ENCODE measurements around the gene IRX4.

The IRX4 gene

DNA sequence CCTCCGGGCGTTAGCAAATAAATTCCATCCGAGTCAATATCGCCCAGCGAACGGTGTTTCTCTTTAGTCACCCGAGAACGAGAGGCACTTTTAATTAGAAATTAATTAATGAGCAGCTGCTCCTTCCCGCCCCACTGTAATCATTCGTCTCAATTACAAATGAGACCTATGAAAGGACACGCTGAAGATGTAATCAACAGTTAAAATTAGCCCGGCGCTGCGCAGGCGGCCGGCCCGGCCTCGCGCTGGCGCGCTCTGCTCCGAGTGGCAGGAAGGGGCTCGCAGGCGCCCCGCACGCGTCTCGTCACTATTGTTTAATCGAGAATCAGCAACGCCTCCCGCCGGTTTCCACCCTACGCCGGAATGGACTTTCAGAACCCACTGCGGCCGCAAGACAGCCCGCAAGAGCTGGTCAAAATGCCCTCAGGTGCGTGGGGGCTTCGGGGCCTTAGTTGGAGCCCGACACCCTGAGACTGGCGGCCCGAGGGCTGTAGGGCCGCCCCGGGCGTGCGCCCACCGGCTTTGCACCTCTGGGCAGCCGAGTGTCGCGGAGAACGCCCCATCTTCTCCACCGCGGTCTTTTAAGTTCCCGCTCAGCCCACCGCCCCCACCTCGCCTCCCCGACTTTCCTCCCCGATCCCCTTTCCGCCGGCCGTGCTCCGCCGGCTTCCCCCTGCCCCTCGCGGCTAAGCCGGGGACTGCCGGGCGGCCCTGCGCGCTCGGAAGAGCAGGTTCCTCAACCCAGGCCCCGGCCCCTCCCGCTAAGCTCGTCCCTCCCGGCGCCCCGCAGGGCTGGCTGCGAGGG is 597 bp upstream of the IRX4 start:
- TF ChIP-seq, protein P1, sequence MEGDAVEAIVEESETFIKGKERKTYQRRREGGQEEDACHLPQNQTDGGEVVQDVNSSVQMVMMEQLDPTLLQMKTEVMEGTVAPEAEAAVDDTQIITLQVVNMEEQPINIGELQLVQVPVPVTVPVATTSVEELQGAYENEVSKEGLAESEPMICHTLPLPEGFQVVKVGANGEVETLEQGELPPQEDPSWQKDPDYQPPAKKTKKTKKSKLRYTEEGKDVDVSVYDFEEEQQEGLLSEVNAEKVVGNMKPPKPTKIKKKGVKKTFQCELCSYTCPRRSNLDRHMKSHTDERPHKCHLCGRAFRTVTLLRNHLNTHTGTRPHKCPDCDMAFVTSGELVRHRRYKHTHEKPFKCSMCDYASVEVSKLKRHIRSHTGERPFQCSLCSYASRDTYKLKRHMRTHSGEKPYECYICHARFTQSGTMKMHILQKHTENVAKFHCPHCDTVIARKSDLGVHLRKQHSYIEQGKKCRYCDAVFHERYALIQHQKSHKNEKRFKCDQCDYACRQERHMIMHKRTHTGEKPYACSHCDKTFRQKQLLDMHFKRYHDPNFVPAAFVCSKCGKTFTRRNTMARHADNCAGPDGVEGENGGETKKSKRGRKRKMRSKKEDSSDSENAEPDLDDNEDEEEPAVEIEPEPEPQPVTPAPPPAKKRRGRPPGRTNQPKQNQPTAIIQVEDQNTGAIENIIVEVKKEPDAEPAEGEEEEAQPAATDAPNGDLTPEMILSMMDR (IDR thresholded peaks at IDR 0.05; ENCODE audit: borderline replicate concordance, extremely low read depth, low read length, poor library complexity, severe bottlenecking): no peak
- TF ChIP-seq EZH2 (IDR thresholded peaks at IDR 0.05; ENCODE audit: borderline replicate concordance, low read depth, low read length, severe bottlenecking): no peak
- no peaks in the 10 kb centered on the region for H3K36me3 ChIP-seq (ENCODE audit: insufficient read depth, low read length)
- no peak overlapping the region for H3K27ac ChIP-seq (ENCODE audit: low read length)
- H3K4me2 ChIP-seq (ENCODE audit: insufficient read depth, low read length): no peak overlapping the region
- no peak overlapping the region for H3K9ac ChIP-seq (ENCODE audit: low read depth, low read length)
- no peaks in the 10 kb centered on the region for H3K4me1 ChIP-seq (ENCODE audit: insufficient read depth, low read length)
- H4K20me1 ChIP-seq (ENCODE audit: insufficient read depth, low read length): no peaks in the 10 kb centered on the region
- H2AFZ ChIP-seq (ENCODE audit: low read depth, low read length): no peak overlapping the region
- no peak overlapping the region for H3K4me3 ChIP-seq (ENCODE audit: low read depth in 1 of 2, low read length in 2 of 2)
- no peak for DNase-seq
- no peaks in the 10 kb centered on the region for H3K27me3 ChIP-seq (ENCODE audit: insufficient read depth, low read length, poor library complexity)
- no peaks in the 10 kb centered on the region for H3K79me2 ChIP-seq (ENCODE audit: insufficient read depth, low read length)
- H3K9me3 ChIP-seq (ENCODE audit: insufficient read depth, low read length, severe bottlenecking): no peaks in the 10 kb centered on the region
- ATAC-seq (ENCODE audit: insufficient read depth, low read depth): no peak

- Histone ChIP-seq H3K9me3 (ENCODE audit: insufficient read depth, low read length, severe bottlenecking) (no peaks in the 10 kb centered on the region), H2AFZ (ENCODE audit: low read depth, low read length) (no peak overlapping the region), H3K27me3 (ENCODE audit: insufficient read depth, low read length, poor library complexity) (no peaks in the 10 kb centered on the region), H3K9ac (ENCODE audit: low read depth, low read length) (no peak overlapping the region), H3K79me2 (ENCODE audit: insufficient read depth, low read length) (no peaks in the 10 kb centered on the region), H3K4me3 (ENCODE audit: low read depth in 1 of 2, low read length in 2 of 2) (no peak overlapping the region), H3K27ac (ENCODE audit: low read length) (no peak overlapping the region), H3K36me3 (ENCODE audit: insufficient read depth, low read length) (no peaks in the 10 kb centered on the region), H3K4me2 (ENCODE audit: insufficient read depth, low read length) (no peak overlapping the region), H3K4me1 (ENCODE audit: insufficient read depth, low read length) (no peaks in the 10 kb centered on the region), H4K20me1 (ENCODE audit: insufficient read depth, low read length) (no peaks in the 10 kb centered on the region)
- TF ChIP-seq, protein P1 (IDR thresholded peaks at IDR 0.05; ENCODE audit: borderline replicate concordance, extremely low read depth, low read length, poor library complexity, severe bottlenecking): no peak
- TF ChIP-seq EZH2 (IDR thresholded peaks at IDR 0.05; ENCODE audit: borderline replicate concordance, low read depth, low read length, severe bottlenecking): no peak
- DNase-seq: no peak
- no peak for ATAC-seq (ENCODE audit: insufficient read depth, low read depth)
Measured at GRCh38 chr5:1881731-1882336, 891 bp downstream of the IRX4 start.

DNA sequence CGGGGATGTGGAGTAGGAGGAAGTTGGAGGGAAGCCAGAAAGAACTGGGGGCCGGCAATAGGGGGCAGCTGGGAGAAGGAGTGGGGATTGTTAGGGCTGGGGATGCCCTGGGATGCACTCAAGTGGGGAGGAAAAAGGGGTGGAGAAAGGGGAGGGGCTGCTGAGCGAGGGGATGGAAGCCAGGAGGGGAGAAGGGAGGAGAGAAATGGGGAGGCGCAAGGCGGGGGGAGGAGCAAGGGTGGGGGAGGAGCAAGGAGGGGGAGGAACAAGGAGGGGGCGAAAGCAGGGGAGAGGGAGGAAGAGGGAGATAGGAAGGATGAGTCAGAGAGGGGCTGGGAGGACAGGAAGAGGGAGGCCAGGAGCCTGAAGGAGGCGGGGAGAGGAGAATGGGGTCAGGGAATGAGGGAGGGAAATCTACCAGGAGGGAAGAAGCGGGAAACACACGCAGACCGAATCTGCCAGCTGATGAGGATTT is 1.6 kb downstream of the IRX4 start:
- DNase-seq (peak; percentile 12), ATAC-seq (ENCODE audit: insufficient read depth, low read depth) (0 out of 3 replicates have a peak, but pooled peaks have one; percentile 27)
- H4K20me1 ChIP-seq (ENCODE audit: insufficient read depth, low read length): no peaks in the 10 kb centered on the region
- H2AFZ ChIP-seq (ENCODE audit: low read depth, low read length): no peak overlapping the region
- no peaks in the 10 kb centered on the region for H3K79me2 ChIP-seq (ENCODE audit: insufficient read depth, low read length)
- H3K9me3 ChIP-seq (ENCODE audit: insufficient read depth, low read length, severe bottlenecking): no peaks in the 10 kb centered on the region
- no peaks in the 10 kb centered on the region for H3K27me3 ChIP-seq (ENCODE audit: insufficient read depth, low read length, poor library complexity)
- TF ChIP-seq EZH2 (IDR thresholded peaks at IDR 0.05; ENCODE audit: borderline replicate concordance, low read depth, low read length, severe bottlenecking): no peak
- TF ChIP-seq, protein P1 (IDR thresholded peaks at IDR 0.05; ENCODE audit: borderline replicate concordance, extremely low read depth, low read length, poor library complexity, severe bottlenecking): no peak
- H3K4me3 ChIP-seq (ENCODE audit: low read depth in 1 of 2, low read length in 2 of 2): no peak overlapping the region
- H3K4me1 ChIP-seq (ENCODE audit: insufficient read depth, low read length): no peaks in the 10 kb centered on the region
- no peak overlapping the region for H3K4me2 ChIP-seq (ENCODE audit: insufficient read depth, low read length)
- H3K36me3 ChIP-seq (ENCODE audit: insufficient read depth, low read length): no peaks in the 10 kb centered on the region
- no peak overlapping the region for H3K27ac ChIP-seq (ENCODE audit: low read length)
- H3K9ac ChIP-seq (ENCODE audit: low read depth, low read length): no peak overlapping the region

Measured in DND-41 (cell line).